HL-60 (cell line): ENCODE measurements around the gene GOSR2.

ENCODE experiments used
- DNase-seq, 2 experiments: peaks; one replicate each; pipeline ENCODE4 v3.0.0-alpha.2; 2010 to 2020; ENCODE audit warnings: low read depth in 1 of 2, low spot score in 1 of 2
- H3K27ac ChIP-seq: fragments of 250-450 bp; sonication (Bioruptor Pico); replicated peaks from 2 replicates; pipeline ENCODE4 v1.5.1; 2020; ENCODE audit warnings: mild to moderate bottlenecking, moderate library complexity
- H3K27me3 ChIP-seq: fragments of 250-450 bp; sonication (Bioruptor Pico); 2 replicates; pipeline ENCODE4 v1.5.1; 2021; ENCODE audit warnings: mild to moderate bottlenecking, moderate library complexity; ENCODE audit not compliant: insufficient read depth, poor library complexity, severe bottlenecking
- H3K4me3 ChIP-seq: replicated peaks from 2 replicates; pipeline ENCODE4 v1.5.1; 2011; ENCODE audit warnings: mild to moderate bottlenecking, control low read depth, low read length; ENCODE audit not compliant: insufficient read depth
- GABPA ChIP-seq: IDR thresholded peaks from 2 replicates; pipeline ENCODE4 v1.6.1; 2012; ENCODE audit warnings: low read depth
- POLR2AphosphoS5 ChIP-seq: IDR thresholded peaks from 2 replicates; pipeline ENCODE4 v1.6.1; 2012; ENCODE audit warnings: low read depth
- SPI1 ChIP-seq: IDR thresholded peaks from 2 replicates; pipeline ENCODE4 v1.6.1; 2012; ENCODE audit warnings: low read depth, mild to moderate bottlenecking, borderline replicate concordance
- TF ChIP-seq, protein P1 (sequence below): IDR thresholded peaks from one replicate; pipeline ENCODE4 v1.5.1; 2011; ENCODE audit warnings: low read length, control low read depth, inconsistent platforms; ENCODE audit not compliant: insufficient read depth
- TF ChIP-seq, protein P2 (sequence below): IDR thresholded peaks from 2 replicates; pipeline ENCODE4 v1.6.1; 2012; ENCODE audit warnings: low read depth; ENCODE audit not compliant: insufficient replicate concordance

The GOSR2 gene

DNA sequence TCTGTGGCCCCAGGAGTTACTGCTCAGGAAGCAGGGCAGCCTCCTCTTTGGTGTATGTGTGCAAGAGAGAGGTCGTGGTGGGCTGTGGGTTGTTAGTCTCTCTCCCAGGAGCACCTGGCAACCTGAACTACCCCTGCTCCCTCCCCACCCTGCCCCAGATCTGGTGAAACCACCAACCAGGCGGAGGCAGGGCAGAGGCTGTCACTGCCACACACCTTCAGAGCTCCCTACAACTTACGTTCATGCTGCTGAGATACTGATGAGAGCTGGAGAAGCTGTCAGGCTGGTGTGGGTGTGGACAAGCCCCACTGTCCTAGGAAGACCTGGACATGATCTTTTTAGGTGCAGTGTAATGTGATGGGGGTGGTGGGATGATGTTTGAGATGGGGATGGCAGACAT, 24.3 kb downstream of the GOSR2 start:
- Histone ChIP-seq H3K4me3 (no peak overlapping the region), H3K27me3 (no peaks in the 10 kb centered on the region), H3K27ac (no peak overlapping the region)
- DNase-seq: no peak
- TF ChIP-seq GABPA (no peak), SPI1 (no peak)

DNA sequence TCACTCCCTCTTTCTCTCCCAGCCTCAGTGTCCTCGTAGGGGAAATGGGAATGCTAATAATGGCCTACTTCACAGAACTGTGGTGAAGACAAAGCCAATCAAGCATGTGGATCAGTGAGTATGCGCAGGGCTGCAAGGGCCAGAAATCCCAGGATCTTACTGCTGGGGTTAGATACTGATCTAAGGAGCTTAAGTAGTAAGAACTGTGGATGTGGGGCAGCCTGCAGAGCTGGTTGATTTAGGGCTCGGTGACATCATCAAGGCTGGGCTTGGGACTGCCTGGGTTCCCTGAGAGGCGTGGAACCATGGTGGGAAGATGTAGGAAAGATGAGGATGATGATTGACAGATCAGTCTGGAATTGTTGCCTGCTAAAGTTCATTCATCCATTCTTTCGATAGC, 25.6 kb downstream of the GOSR2 start:
- DNase-seq: no peak
- H3K4me3 ChIP-seq: no peak overlapping the region
- no peak for TF ChIP-seq SPI1
- TF ChIP-seq POLR2AphosphoS5: no peak
- no peak for TF ChIP-seq GABPA
- TF ChIP-seq, protein P1, sequence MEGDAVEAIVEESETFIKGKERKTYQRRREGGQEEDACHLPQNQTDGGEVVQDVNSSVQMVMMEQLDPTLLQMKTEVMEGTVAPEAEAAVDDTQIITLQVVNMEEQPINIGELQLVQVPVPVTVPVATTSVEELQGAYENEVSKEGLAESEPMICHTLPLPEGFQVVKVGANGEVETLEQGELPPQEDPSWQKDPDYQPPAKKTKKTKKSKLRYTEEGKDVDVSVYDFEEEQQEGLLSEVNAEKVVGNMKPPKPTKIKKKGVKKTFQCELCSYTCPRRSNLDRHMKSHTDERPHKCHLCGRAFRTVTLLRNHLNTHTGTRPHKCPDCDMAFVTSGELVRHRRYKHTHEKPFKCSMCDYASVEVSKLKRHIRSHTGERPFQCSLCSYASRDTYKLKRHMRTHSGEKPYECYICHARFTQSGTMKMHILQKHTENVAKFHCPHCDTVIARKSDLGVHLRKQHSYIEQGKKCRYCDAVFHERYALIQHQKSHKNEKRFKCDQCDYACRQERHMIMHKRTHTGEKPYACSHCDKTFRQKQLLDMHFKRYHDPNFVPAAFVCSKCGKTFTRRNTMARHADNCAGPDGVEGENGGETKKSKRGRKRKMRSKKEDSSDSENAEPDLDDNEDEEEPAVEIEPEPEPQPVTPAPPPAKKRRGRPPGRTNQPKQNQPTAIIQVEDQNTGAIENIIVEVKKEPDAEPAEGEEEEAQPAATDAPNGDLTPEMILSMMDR: no peak
- TF ChIP-seq, protein P2, sequence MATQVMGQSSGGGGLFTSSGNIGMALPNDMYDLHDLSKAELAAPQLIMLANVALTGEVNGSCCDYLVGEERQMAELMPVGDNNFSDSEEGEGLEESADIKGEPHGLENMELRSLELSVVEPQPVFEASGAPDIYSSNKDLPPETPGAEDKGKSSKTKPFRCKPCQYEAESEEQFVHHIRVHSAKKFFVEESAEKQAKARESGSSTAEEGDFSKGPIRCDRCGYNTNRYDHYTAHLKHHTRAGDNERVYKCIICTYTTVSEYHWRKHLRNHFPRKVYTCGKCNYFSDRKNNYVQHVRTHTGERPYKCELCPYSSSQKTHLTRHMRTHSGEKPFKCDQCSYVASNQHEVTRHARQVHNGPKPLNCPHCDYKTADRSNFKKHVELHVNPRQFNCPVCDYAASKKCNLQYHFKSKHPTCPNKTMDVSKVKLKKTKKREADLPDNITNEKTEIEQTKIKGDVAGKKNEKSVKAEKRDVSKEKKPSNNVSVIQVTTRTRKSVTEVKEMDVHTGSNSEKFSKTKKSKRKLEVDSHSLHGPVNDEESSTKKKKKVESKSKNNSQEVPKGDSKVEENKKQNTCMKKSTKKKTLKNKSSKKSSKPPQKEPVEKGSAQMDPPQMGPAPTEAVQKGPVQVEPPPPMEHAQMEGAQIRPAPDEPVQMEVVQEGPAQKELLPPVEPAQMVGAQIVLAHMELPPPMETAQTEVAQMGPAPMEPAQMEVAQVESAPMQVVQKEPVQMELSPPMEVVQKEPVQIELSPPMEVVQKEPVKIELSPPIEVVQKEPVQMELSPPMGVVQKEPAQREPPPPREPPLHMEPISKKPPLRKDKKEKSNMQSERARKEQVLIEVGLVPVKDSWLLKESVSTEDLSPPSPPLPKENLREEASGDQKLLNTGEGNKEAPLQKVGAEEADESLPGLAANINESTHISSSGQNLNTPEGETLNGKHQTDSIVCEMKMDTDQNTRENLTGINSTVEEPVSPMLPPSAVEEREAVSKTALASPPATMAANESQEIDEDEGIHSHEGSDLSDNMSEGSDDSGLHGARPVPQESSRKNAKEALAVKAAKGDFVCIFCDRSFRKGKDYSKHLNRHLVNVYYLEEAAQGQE: no peak
- H3K27ac ChIP-seq: no peak overlapping the region
- H3K27me3 ChIP-seq: no peaks in the 10 kb centered on the region

DNA sequence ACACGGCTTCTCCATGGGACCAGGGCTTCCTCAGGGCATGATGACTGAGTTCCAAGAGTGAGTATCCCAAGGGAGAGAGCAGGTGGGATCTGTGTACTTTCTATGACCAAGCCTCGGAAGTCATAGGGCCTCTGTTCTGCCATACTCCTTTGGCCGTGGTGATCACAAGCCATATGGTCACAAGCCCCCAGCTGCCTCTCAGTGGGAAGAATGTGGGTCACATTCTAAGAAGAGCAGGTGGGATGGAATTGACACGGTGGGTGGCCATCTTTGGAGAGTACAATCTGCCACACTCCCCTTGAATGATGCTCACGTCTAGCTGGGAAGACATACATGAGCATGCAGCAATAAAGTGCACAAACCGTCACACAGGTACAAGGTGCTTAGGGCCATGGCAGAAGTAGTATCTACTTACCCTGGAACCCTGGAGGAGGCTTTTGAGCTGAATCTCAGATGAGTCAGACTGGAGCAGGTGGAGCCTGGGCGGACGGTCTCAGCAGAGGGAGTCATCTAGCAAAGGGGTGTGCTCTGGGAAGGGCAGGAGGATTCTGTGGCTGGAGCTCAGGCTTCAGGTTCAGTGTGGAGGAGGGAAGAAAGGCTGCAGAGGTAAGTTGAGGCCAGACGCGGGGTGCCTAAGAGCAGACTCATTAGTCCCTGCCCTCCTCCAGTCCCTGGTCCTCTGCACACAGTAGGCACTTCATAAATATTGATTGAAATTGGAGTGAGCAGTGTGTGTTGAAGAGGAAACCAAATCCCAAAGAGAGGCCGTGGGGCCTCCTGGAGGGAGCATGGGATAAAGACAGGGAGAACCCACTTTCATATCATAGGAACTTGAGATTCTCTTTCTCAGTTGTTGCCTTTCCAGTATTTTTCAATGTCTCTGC, 26.6 kb downstream of the GOSR2 start:
- H3K4me3 ChIP-seq: no peak overlapping the region
- TF ChIP-seq POLR2AphosphoS5 (no peak), GABPA (no peak), SPI1 (no peak)
- TF ChIP-seq, protein P2: no peak
- TF ChIP-seq, protein P1: no peak
- no peak for DNase-seq
- no peaks in the 10 kb centered on the region for H3K27me3 ChIP-seq
- no peak overlapping the region for H3K27ac ChIP-seq

DNA sequence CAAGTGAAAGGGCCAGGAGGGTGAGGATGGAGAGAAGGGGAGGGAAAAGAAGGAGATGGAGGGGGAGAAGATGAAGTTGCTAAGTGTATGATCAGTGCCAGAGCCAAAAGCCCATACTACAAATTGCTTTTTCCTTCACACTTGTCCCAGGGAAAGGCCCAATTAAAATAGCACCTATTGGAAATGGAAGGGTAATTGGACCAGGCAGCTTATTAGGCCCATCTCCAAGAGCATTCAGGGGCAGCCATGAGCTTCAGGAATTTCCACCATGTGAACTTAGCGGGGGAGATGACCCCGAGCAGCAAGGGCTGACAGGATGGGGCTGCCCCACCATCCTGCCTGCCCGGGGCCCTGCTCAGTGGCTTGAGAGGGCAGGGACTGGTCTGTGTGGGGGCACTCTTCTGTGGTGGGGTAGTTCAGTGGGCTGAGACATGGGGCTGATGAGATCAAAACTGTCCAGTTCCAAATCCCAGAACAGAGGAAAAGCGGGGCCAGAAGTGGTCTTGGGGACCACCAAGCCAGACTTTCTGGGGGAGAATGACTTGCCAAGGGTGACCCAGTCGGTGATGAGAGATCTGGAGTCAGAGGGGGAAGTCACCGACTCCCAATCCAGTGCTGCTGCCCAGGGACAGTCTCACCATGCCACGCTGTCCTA, 27.5 kb downstream of the GOSR2 start:
- Histone ChIP-seq H3K27me3 (no peaks in the 10 kb centered on the region), H3K4me3 (no peak overlapping the region), H3K27ac (no peak overlapping the region)
- TF ChIP-seq GABPA (no peak), POLR2AphosphoS5 (no peak), SPI1 (no peak)
- TF ChIP-seq, protein P1: no peak
- TF ChIP-seq, protein P2: no peak
- DNase-seq: no peak
